Measurements from ENCODE around the gene ATP8B4. TPM values are rescaled to one million over a fixed set of nuclear protein-coding genes. Genes with fewer than 3 reads are reported as not detected.

The ATP8B4 gene
- total RNA-seq, 6 donors from 2014 or later: 2.2 to 9.4 (median 5.4) TPM

DNA sequence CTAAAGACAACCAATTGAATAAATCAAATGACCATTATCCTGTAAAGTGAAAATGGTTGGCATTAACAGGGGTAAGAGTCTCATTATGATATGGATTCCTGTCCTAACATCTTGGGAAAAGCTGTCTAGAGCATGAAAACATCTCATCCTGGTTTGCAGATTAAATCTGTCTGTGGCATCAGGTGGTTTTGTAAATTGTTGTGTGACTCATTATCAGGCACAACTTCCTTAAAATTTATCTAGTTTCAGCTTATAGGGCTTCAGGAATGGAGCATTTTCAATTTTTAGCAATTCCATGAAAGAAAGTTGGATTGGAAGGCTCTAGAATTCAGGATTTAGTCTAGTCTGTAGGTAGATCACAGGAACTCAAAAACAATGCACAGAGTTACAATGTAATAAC is 31.8 kb upstream of the ATP8B4 start:
- DNase-seq (no peak), ATAC-seq (ENCODE audit: low FRiP score in 2 of 2) (no peak)
- no peak for TF ChIP-seq POLR2AphosphoS5 (IDR thresholded peaks at IDR 0.05)
- TF ChIP-seq, protein P1, sequence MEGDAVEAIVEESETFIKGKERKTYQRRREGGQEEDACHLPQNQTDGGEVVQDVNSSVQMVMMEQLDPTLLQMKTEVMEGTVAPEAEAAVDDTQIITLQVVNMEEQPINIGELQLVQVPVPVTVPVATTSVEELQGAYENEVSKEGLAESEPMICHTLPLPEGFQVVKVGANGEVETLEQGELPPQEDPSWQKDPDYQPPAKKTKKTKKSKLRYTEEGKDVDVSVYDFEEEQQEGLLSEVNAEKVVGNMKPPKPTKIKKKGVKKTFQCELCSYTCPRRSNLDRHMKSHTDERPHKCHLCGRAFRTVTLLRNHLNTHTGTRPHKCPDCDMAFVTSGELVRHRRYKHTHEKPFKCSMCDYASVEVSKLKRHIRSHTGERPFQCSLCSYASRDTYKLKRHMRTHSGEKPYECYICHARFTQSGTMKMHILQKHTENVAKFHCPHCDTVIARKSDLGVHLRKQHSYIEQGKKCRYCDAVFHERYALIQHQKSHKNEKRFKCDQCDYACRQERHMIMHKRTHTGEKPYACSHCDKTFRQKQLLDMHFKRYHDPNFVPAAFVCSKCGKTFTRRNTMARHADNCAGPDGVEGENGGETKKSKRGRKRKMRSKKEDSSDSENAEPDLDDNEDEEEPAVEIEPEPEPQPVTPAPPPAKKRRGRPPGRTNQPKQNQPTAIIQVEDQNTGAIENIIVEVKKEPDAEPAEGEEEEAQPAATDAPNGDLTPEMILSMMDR (IDR thresholded peaks at IDR 0.05): no peak
- TF ChIP-seq EP300 (IDR thresholded peaks at IDR 0.05): no peak
- TF ChIP-seq POLR2A (IDR thresholded peaks at IDR 0.05): no peak
- Histone ChIP-seq H3K4me1 (no peaks in the 10 kb centered on the region), H3K4me3 (no peak overlapping the region), H3K9me3 (peaks cover 0 to 6% (median 0%) of the 10 kb centered on the region in 4 donors), H3K27ac (no peak overlapping the region), H3K27me3 (no peaks in the 10 kb centered on the region), H3K36me3 (no peaks in the 10 kb centered on the region)

DNA sequence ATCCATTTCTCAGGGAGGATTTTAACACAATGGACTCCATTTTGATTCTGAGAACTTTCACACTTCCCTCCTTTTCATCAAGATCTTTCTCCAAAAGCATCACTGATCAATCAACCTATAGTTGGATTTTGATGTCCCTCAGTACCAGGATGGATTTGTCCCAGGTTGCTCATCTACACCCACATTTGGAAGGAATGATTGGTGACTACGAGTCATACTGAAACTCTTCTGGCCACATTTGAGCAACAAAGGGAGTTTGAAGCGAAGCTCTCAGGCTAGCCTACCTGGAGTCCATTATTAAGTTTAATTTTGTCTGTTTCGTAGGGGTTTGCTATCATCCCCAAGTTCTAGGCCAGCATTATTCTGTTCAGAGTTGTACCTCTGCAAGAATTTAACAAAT is 31.3 kb upstream of the ATP8B4 start:
- Histone ChIP-seq H3K9me3 (peaks cover 0 to 5% (median 0%) of the 10 kb centered on the region in 4 donors), H3K27me3 (no peaks in the 10 kb centered on the region), H3K4me3 (no peak overlapping the region), H3K36me3 (no peaks in the 10 kb centered on the region), H3K4me1 (no peaks in the 10 kb centered on the region), H3K27ac (no peak overlapping the region)
- no peak for ATAC-seq (ENCODE audit: low FRiP score in 2 of 2)
- 89 to 95% methylated on average over 3 of the region's 3 CpGs for WGBS, 2 donors
- no peak for DNase-seq
- TF ChIP-seq POLR2AphosphoS5 (IDR thresholded peaks at IDR 0.05) (no peak), POLR2A (IDR thresholded peaks at IDR 0.05) (no peak), EP300 (IDR thresholded peaks at IDR 0.05) (no peak)
- TF ChIP-seq, protein P1 (IDR thresholded peaks at IDR 0.05): no peak

DNA sequence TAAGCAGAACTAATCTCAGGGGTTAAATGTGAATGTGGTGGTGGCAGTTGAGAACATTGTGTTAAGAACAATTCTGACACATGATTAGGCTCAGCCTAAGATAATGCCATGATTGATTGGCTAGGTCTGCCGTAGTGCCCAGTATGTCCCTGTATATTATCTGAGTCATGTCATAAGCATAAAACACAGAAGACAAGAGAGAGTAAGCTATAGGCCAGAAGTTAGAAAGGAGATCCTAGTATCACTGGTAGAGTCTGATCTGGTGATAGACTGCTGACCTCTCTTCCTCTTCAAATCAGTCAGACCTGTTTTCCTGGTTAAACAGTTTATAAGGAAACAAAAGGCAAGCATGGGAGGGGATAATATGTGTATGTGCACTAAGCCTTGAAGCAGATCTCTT is 30.1 kb upstream of the ATP8B4 start:
- 32 to 43% methylated on average over 1 of the region's 1 CpG for WGBS, 2 donors
- no peak for ATAC-seq (ENCODE audit: low FRiP score in 2 of 2)

DNA sequence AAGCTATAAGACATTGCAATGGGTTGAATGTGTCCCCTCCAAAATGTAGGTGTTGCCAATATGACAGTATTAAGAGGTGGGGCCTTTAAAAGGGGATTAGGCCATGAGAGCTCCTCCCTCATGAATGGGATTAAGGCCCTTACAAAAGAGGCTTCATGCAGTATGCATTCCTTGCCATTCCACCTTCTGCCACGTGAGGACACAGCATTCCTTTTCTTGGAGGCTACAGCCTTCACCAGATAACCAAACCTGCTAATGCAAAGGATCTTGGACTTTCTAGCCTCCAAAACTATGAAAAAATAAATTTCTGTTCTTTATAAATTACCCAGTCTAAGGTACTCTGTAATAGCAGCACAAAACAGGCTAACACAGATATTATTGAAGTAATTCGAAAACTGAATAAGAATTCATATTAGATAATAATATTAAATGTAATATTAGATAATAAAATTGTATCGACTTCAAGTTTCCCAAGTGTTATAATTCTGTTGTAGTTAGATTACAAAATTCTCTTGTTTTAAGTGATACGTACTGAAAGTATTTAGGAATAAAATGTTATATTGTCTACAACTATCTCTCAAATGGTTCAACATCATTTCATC is 29.4 kb upstream of the ATP8B4 start:
- Histone ChIP-seq H3K36me3 (no peaks in the 10 kb centered on the region), H3K4me3 (no peak overlapping the region), H3K27ac (no peak overlapping the region), H3K4me1 (no peaks in the 10 kb centered on the region), H3K9me3 (no peaks in the 10 kb centered on the region), H3K27me3 (no peaks in the 10 kb centered on the region)
- DNase-seq: no peak
- no peak for TF ChIP-seq POLR2A (IDR thresholded peaks at IDR 0.05)
- TF ChIP-seq, protein P1 (IDR thresholded peaks at IDR 0.05): peak in 3 of 6 experiments; percentile 12 to 25 (median 21)
- 81 to 85% methylated on average over 4 of the region's 4 CpGs for WGBS, 2 donors
- ATAC-seq (ENCODE audit: low FRiP score in 2 of 2): no peak

More for the DNA sequence above, 30.1 kb upstream of the ATP8B4 start:
- Histone ChIP-seq H3K9me3 (no peaks in the 10 kb centered on the region), H3K27me3 (no peaks in the 10 kb centered on the region), H3K36me3 (no peaks in the 10 kb centered on the region), H3K27ac (no peak overlapping the region), H3K4me3 (no peak overlapping the region), H3K4me1 (no peaks in the 10 kb centered on the region)
- TF ChIP-seq POLR2AphosphoS5 (IDR thresholded peaks at IDR 0.05) (no peak), EP300 (IDR thresholded peaks at IDR 0.05) (no peak), POLR2A (IDR thresholded peaks at IDR 0.05) (no peak)
- TF ChIP-seq, protein P1 (IDR thresholded peaks at IDR 0.05): no peak
- DNase-seq: no peak

DNA sequence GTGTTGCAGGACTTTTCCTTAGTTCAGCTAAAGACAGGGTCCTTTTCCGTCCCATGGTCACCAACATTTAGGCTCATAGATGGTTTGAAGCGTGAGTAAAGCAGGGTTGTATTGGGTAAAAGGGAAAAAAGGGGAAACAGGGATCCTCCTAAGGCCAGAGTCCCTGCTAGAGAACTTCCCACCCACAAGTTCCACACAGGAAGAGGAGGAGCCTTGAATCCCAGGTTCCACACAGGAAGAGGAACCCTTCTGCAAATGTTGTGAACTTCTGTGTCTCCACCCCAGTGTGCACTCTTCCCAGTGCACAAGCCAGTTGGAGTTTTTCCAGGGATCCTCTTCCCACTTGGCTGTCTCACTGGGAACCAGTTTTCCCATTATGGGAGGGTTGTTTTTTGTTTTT is 27.6 kb upstream of the ATP8B4 start:
- no peaks in the 10 kb centered on the region for H3K9me3 ChIP-seq
- WGBS, 2 donors: 78 to 83% methylated on average over 2 of the region's 2 CpGs
- H3K4me1 ChIP-seq: no peaks in the 10 kb centered on the region
- no peak overlapping the region for H3K4me3 ChIP-seq
- no peak overlapping the region for H3K27ac ChIP-seq
- TF ChIP-seq EP300 (IDR thresholded peaks at IDR 0.05) (no peak), POLR2AphosphoS5 (IDR thresholded peaks at IDR 0.05) (no peak), POLR2A (IDR thresholded peaks at IDR 0.05) (no peak)
- DNase-seq: no peak
- no peaks in the 10 kb centered on the region for H3K27me3 ChIP-seq
- peak in 1 of 2 donors; percentile 60 for ATAC-seq (ENCODE audit: low FRiP score in 2 of 2)
- H3K36me3 ChIP-seq: no peaks in the 10 kb centered on the region

Measured in upper lobe of left lung (tissue), 6 donors.